ENCODE data around the gene ACTR2.

DNA sequence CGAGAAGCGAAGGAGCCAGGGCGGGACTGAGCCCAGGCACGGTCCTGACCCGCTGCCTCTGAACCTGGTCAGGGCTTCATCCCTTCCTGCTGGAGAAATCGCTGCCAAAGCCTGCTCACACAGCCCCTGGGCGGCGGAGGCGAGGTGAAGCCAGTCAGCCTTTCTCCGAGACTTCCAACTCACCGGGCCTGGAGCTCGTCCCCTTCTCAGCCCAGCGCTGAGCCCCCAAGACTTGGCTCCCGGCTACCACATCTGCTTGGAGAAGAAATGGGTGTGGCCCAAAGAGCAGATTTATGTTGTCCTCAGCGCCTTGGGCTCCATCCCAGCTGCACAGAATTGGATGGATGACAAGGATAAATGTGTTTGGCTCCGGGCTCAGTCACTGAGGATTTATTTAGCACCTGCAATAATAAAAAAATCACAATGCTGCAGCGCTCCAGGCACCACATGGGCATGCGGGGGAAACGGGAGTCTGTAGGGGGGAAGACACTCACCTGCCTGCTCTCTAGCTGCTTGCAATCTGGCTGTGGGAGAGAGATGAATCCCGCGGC is 64.9 kb downstream of the ACTR2 start:
- TF ChIP-seq, protein P1, sequence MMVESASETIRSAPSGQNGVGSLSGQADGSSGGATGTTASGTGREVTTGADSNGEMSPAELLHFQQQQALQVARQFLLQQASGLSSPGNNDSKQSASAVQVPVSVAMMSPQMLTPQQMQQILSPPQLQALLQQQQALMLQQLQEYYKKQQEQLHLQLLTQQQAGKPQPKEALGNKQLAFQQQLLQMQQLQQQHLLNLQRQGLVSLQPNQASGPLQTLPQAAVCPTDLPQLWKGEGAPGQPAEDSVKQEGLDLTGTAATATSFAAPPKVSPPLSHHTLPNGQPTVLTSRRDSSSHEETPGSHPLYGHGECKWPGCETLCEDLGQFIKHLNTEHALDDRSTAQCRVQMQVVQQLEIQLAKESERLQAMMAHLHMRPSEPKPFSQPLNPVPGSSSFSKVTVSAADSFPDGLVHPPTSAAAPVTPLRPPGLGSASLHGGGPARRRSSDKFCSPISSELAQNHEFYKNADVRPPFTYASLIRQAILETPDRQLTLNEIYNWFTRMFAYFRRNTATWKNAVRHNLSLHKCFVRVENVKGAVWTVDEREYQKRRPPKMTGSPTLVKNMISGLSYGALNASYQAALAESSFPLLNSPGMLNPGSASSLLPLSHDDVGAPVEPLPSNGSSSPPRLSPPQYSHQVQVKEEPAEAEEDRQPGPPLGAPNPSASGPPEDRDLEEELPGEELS (CRISPR knock-in tag; IDR thresholded peaks at IDR 0.05; ENCODE audit: borderline replicate concordance): no peak
- TF ChIP-seq, protein P2, sequence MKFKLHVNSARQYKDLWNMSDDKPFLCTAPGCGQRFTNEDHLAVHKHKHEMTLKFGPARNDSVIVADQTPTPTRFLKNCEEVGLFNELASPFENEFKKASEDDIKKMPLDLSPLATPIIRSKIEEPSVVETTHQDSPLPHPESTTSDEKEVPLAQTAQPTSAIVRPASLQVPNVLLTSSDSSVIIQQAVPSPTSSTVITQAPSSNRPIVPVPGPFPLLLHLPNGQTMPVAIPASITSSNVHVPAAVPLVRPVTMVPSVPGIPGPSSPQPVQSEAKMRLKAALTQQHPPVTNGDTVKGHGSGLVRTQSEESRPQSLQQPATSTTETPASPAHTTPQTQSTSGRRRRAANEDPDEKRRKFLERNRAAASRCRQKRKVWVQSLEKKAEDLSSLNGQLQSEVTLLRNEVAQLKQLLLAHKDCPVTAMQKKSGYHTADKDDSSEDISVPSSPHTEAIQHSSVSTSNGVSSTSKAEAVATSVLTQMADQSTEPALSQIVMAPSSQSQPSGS (CRISPR knock-in tag; IDR thresholded peaks at IDR 0.05): no peak
- TF ChIP-seq POLR2A (conservative IDR thresholded peaks at IDR 0.05) (no peak), RAD21 (CRISPR knock-in tag; conservative IDR thresholded peaks at IDR 0.05 in 1 of 2, IDR thresholded peaks at IDR 0.05 in 1 of 2) (no peak), KAT2B (IDR thresholded peaks at IDR 0.05; ENCODE audit: low read depth, low read length) (no peak), ETS2 (tag; IDR thresholded peaks at IDR 0.05; ENCODE audit: borderline replicate concordance, poor library complexity, severe bottlenecking) (no peak), KDM1A (IDR thresholded peaks at IDR 0.05) (no peak)
- TF ChIP-seq, protein P3, sequence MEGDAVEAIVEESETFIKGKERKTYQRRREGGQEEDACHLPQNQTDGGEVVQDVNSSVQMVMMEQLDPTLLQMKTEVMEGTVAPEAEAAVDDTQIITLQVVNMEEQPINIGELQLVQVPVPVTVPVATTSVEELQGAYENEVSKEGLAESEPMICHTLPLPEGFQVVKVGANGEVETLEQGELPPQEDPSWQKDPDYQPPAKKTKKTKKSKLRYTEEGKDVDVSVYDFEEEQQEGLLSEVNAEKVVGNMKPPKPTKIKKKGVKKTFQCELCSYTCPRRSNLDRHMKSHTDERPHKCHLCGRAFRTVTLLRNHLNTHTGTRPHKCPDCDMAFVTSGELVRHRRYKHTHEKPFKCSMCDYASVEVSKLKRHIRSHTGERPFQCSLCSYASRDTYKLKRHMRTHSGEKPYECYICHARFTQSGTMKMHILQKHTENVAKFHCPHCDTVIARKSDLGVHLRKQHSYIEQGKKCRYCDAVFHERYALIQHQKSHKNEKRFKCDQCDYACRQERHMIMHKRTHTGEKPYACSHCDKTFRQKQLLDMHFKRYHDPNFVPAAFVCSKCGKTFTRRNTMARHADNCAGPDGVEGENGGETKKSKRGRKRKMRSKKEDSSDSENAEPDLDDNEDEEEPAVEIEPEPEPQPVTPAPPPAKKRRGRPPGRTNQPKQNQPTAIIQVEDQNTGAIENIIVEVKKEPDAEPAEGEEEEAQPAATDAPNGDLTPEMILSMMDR (IDR thresholded peaks at IDR 0.05 in 2 of 3, conservative IDR thresholded peaks at IDR 0.05 in 1 of 3; ENCODE audit: insufficient read depth in 2 of 3, low read depth in 1 of 3, low read length in 3 of 3): no peak

All from K562 (cell line).